Right cardiac atrium (tissue), 5 donors: ENCODE data around the gene ERC2. TPM values are rescaled to one million over a fixed set of nuclear protein-coding genes. Genes with fewer than 3 reads are reported as not detected.

ENCODE experiments used
- ATAC-seq, 2 donors: fragments of 200-7000 bp; cut with Tn5 transposase; one replicate each; pipeline versions ENCODE4 v1.8.0 to v1.9.1; 2020; ENCODE audit warnings: moderate library complexity in 2 of 2, mild to moderate bottlenecking in 1 of 2
- DNase-seq, 3 donors: peaks; one replicate each; pipeline ENCODE4 v3.0.0-alpha.2; 2020
- H3K27ac ChIP-seq: one replicate; pipeline ENCODE4 v1.5.1; 2013; ENCODE audit warnings: mild to moderate bottlenecking, low read length, control low read depth, moderate library complexity
- H3K27me3 ChIP-seq: one replicate; pipeline ENCODE4 v1.6.1; 2013; ENCODE audit not compliant: control insufficient read depth, insufficient read depth
- H3K4me1 ChIP-seq: one replicate; pipeline ENCODE4 v1.6.1; 2013; ENCODE audit warnings: low read length; ENCODE audit not compliant: control insufficient read depth, insufficient read depth
- H3K4me3 ChIP-seq: one replicate; pipeline ENCODE4 v1.5.1; 2013; ENCODE audit warnings: low read length, control low read depth
- H3K9me3 ChIP-seq: one replicate; pipeline ENCODE4 v1.6.1; 2013; ENCODE audit warnings: low read length; ENCODE audit not compliant: control insufficient read depth
- WGBS: extraction: QIAGEN DNeasy Blood & Tissue Kit; methylation state at CpG from one replicate; pipeline ENCODE4 v1.1.7; 2013; 5-methylcytosine and 5-hydroxymethylcytosine counted together
- intact Hi-C, 4 donors: fragments of 100-400 bp; cut with DNase I; formaldehyde crosslinking; loops; one replicate each; pipeline versions ENCODE4 v1.11.0 to v1.14.0; 2022 to 2023
- polyA plus RNA-seq: library from polyadenylated mRNA; stranded (reverse); fragments of 200-250 nt; gene quantifications from one replicate; pipeline ENCODE4 v1.2.3, GENCODE V29; 2013
- total RNA-seq, 4 donors: library from RNA; stranded (reverse); fragmentation: NEBNext Ultra II Directional; extraction: Animal tissue kit (Norgen Biotek cat#: 25700); gene quantifications; one replicate each; pipeline ENCODE4 v1.2.1, GENCODE V29; 2021
- donor health status: healthy with polysubstance abuse.
- donor health status: DM: no; HTN: yes; CAD: no.
- donor health status: DM: no; HTN: no; CAD: no.
- donor health status: DM: no; HTN: yes; CAD: no; lungs with severe emphysema.
- donor health status: DM: yes; HTN: yes; CAD: no.

Gene ERC2
- total and polyA plus RNA-seq, 5 donors, result 1.5 to 9.2 (median 3.8) TPM

- Histone ChIP-seq H3K4me3 (no peak overlapping the region), H3K27ac (no peak overlapping the region), H3K9me3 (no peaks in the 10 kb centered on the region), H3K27me3 (no peaks in the 10 kb centered on the region), H3K4me1 (no peaks in the 10 kb centered on the region)
- whole genome bisulfite sequencing, result 88% methylated on average over 3 of the region's 3 CpGs
- intact Hi-C loops, result no loop called here
- ATAC-seq, result no peak
- DNase-seq, result no peak
Measured at GRCh38 chr3:55790596-55791350, 677.5 kb downstream of the ERC2 start.

GRCh38 chr3:55789516-55789915 lies 678.8 kb downstream of the ERC2 start:
- H3K9me3 ChIP-seq, result no peaks in the 10 kb centered on the region
- no peak overlapping the region for H3K27ac ChIP-seq
- intact Hi-C loops, result no loop called here
- DNase-seq (no peak), ATAC-seq (no peak)
- H3K4me3 ChIP-seq, result no peak overlapping the region
- WGBS, result 63% methylated on average over 2 of the region's 2 CpGs
- no peaks in the 10 kb centered on the region for H3K4me1 ChIP-seq
- no peaks in the 10 kb centered on the region for H3K27me3 ChIP-seq

- 51% methylated on average over 3 of the region's 3 CpGs for WGBS
- H3K4me1 ChIP-seq, result no peaks in the 10 kb centered on the region
- no peaks in the 10 kb centered on the region for H3K27me3 ChIP-seq
- no peak for ATAC-seq
- H3K9me3 ChIP-seq, result no peaks in the 10 kb centered on the region
- no peak overlapping the region for H3K4me3 ChIP-seq
- intact Hi-C loops, result no loop called here
- no peak overlapping the region for H3K27ac ChIP-seq
- no peak for DNase-seq
Measured at GRCh38 chr3:55782807-55783206, 685.5 kb downstream of the ERC2 start.

- DNase-seq (no peak), ATAC-seq (no peak)
- no peaks in the 10 kb centered on the region for H3K4me1 ChIP-seq
- intact Hi-C loops, result no loop called here
- H3K27ac ChIP-seq, result no peak overlapping the region
- no peaks in the 10 kb centered on the region for H3K9me3 ChIP-seq
- no peaks in the 10 kb centered on the region for H3K27me3 ChIP-seq
- no peak overlapping the region for H3K4me3 ChIP-seq
- 75% methylated on average over 4 of the region's 4 CpGs for whole genome bisulfite sequencing
Measured at GRCh38 chr3:55782351-55782750, 685.9 kb downstream of the ERC2 start.

DNA sequence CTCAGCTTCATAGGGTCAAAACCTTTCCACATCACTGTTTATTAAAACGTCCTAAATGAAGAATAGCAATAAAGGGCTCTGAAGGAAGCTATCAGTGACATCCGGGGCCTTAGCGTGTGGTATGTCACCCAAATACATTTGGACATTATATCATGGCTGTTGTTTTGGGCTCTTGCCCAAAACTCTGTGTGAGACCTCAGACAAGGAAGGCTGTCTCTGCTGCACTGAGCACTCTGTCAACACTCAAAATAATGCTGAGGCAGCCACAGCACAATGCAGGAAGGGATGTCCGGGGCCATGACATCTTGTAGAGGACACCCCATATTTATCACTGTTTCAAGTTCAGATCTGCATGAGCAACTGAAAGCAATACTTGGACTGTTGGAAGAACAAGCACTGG lies 687.4 kb downstream of the ERC2 start:
- DNase-seq (no peak), ATAC-seq (no peak)
- Histone ChIP-seq H3K9me3 (no peaks in the 10 kb centered on the region), H3K27me3 (no peaks in the 10 kb centered on the region), H3K4me3 (no peak overlapping the region), H3K4me1 (no peaks in the 10 kb centered on the region), H3K27ac (no peak overlapping the region)
- 35% methylated on average over 4 of the region's 4 CpGs for WGBS
- intact Hi-C loops, result no loop called here

DNA sequence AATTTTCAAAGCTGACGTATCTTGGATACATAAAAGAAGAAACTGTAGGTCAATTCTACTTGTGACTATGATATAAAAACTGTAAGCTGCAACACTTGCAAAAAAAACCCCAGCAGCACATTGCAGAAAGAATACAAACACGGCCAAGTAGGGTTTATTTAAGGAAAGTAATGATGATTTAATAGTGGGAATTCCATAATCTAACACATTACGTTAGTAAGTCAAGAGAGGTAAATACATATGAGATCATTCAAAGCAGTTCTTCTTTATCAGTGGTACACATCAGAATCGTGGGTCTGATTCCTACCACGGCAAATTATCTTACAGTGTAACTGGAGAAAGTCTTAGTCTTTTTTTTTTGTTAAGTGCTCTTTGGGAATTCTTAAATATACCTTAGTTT lies 688.7 kb downstream of the ERC2 start:
- WGBS, result 61% methylated on average over 5 of the region's 5 CpGs
- no peak for ATAC-seq
- intact Hi-C loops, result no loop called here
- H3K4me3 ChIP-seq, result no peak overlapping the region
- no peak overlapping the region for H3K27ac ChIP-seq
- H3K4me1 ChIP-seq, result no peaks in the 10 kb centered on the region
- H3K27me3 ChIP-seq, result no peaks in the 10 kb centered on the region
- H3K9me3 ChIP-seq, result no peaks in the 10 kb centered on the region
- DNase-seq, result no peak

- intact Hi-C loops, result no loop called here
- no peaks in the 10 kb centered on the region for H3K9me3 ChIP-seq
- H3K4me1 ChIP-seq, result no peaks in the 10 kb centered on the region
- H3K27ac ChIP-seq, result no peak overlapping the region
- ATAC-seq (no peak), DNase-seq (no peak)
- 87% methylated on average over 6 of the region's 6 CpGs for whole genome bisulfite sequencing
- H3K4me3 ChIP-seq, result no peak overlapping the region
- H3K27me3 ChIP-seq, result no peaks in the 10 kb centered on the region
Measured at GRCh38 chr3:55775366-55776154, 692.7 kb downstream of the ERC2 start.

- intact Hi-C loops, result no loop called here
- H3K4me3 ChIP-seq, result no peak overlapping the region
- 72% methylated on average over 2 of the region's 2 CpGs for WGBS
- no peak overlapping the region for H3K27ac ChIP-seq
- ATAC-seq (no peak), DNase-seq (no peak)
- no peaks in the 10 kb centered on the region for H3K9me3 ChIP-seq
- no peaks in the 10 kb centered on the region for H3K4me1 ChIP-seq
- no peaks in the 10 kb centered on the region for H3K27me3 ChIP-seq
Measured at GRCh38 chr3:55774856-55775255, 693.4 kb downstream of the ERC2 start.

DNA sequence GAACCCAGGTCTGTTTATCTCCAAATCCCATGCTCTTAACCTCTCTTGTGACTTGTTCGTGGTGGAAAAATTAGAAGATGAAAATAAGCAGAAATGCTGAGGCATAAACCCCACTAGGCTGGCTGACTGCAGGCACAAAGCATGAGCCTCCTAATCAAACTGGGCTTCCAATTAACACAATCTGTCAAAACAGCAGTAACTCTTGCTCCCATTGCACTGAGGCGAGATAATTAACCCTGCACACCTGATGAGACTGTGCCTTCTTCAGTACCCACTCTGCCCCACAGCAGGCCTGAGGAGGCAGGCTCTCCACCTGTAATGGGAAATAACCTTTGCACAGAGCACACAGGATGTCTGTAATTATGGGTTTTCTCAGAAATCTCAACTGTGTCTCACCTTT lies 696.8 kb downstream of the ERC2 start:
- H3K4me1 ChIP-seq, result no peaks in the 10 kb centered on the region
- ATAC-seq (no peak), DNase-seq (no peak)
- intact Hi-C loops, result no loop called here
- no peak overlapping the region for H3K27ac ChIP-seq
- no peaks in the 10 kb centered on the region for H3K27me3 ChIP-seq
- H3K4me3 ChIP-seq, result no peak overlapping the region
- WGBS, result 89% methylated on average over 2 of the region's 2 CpGs
- H3K9me3 ChIP-seq, result no peaks in the 10 kb centered on the region

DNA sequence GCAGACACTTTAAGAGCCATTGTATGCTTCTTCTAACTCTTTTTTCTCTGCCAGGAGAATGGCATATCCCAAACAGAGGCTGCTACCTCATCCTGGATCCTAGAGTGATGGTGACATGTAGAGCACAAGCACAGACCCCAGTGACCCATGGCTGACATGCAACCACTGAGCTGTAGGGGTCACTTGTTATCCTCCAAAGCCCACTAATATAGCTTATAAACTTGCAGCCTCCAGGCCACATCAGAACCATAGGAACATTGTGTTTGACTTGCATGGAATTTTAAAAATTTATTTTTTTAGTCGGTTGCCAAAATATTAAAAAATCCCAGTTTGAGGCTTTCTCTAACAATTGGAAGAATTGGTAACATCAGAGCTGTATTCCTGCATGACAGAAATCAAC lies 698.2 kb downstream of the ERC2 start:
- Histone ChIP-seq H3K9me3 (no peaks in the 10 kb centered on the region), H3K4me3 (no peak overlapping the region), H3K4me1 (no peaks in the 10 kb centered on the region), H3K27me3 (no peaks in the 10 kb centered on the region), H3K27ac (no peak overlapping the region)
- WGBS, result 77% methylated on average over 1 of the region's 1 CpG
- ATAC-seq (no peak), DNase-seq (no peak)
- intact Hi-C loops, result no loop called here

GRCh38 chr3:55766753-55767152 lies 701.5 kb downstream of the ERC2 start:
- no peaks in the 10 kb centered on the region for H3K27me3 ChIP-seq
- no peak for DNase-seq
- 0% methylated on average over 1 of the region's 1 CpG for whole genome bisulfite sequencing
- H3K4me3 ChIP-seq, result no peak overlapping the region
- no peaks in the 10 kb centered on the region for H3K4me1 ChIP-seq
- H3K27ac ChIP-seq, result no peak overlapping the region
- ATAC-seq, result no peak
- intact Hi-C loops, result no loop called here
- no peaks in the 10 kb centered on the region for H3K9me3 ChIP-seq
